ENCODE results near the gene AARS2.
"Not testable (repeated sequence)": the region's sequence is repeated elsewhere in the genome, so short reads cannot be mapped to it uniquely, and the experiment has no call there.

The AARS2 gene

GRCh38 chr6:44329858-44330257 lies 16.7 kb upstream of the AARS2 start:
- no peak for DNase-seq (ENCODE audit: low read depth)

GRCh38 chr6:44328203-44328602 lies 15.1 kb upstream of the AARS2 start:
- DNase-seq (ENCODE audit: low read depth) = not testable (repeated sequence)

DNA sequence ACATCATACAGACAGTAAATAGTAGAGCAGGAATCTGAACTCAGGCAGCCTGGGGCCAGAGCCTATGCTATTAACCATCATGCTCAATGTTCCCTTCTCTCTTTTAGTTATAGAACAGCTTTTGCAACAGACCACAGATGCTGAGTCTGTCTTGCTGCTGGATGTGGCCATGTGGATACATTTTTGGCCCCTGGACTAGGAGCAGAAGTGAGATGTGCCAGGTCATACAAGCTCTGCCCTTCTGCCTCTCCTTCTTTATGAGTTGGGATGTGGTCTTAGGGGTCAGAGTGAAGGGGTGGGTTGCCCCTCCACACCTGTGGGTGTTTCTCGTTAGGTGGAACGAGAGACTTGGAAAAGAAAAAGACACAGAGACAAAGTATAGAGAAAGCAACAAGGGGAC lies 14.6 kb upstream of the AARS2 start:
- DNase-seq (ENCODE audit: low read depth) = no peak

- DNase-seq (ENCODE audit: low read depth) = no peak
Observed at GRCh38 chr6:44327096-44327495, 13.9 kb upstream of the AARS2 start.

GRCh38 chr6:44321210-44321609 lies 8.1 kb upstream of the AARS2 start:
- DNase-seq (ENCODE audit: low read depth) = no peak

DNA sequence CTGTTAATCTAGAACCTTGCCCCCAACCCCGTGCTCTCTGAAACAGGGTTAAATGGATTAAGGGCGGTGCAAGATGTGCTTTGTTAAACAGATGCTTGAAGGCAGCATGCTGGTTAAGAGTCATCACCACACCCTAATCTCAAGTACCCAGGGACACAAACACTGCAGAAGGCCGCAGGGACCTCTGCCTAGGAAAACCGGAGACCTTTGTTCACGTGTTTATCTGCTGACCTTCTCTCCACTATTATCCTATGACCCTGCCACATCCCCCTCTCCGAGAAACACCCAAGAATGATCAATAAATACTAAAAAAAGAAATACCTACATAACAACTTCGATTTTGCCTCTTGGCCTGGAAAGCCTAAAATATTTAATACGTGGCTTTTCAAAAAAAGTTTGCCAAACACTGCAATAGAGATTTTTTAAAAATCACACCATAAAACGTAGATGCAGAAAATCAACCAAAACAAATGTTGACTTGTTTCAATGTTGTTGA lies 4.0 kb upstream of the AARS2 start:
- not testable (repeated sequence) for DNase-seq (ENCODE audit: low read depth)

- no peak for DNase-seq (ENCODE audit: low read depth)
Observed at GRCh38 chr6:44316481-44316880, 3.3 kb upstream of the AARS2 start.

DNA sequence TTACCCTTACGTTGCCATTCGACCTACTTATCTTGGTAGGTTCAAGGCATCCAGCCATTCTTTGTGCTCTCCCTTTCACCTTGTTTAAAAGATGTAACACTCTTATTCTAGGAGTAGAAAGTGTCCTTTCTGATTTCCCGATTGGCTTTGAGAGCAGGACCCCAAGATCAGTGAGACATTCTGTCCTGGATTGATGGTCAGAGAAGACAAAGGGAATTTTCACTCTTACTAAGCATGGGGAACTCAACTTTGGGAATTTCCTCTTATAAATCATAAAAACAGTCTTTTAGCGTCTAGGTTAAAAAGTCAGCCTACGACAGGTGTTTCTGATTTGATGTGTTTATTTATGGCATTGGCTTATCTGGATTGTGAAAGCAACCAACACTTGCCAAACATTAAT lies 2.8 kb upstream of the AARS2 start:
- DNase-seq (ENCODE audit: low read depth) = no peak

DNA sequence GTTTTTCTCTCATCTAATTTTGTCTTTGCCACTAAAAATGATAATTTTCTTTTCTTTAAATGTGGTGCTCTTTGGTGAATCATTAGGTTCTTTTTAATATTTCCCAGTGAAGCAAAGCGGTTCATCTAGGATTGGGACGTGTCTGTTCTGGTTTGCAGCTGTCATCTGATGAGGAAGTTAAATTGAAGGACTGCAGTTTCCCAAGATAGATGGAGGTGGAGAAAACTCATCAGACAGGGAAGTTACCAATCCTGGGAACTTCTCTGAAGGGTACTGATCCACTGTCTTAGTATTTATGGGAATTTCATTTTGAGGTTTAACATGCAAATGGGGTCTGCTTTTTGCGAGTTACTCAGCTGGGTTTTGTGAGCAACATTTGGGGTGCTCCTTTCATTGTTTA lies 2.4 kb upstream of the AARS2 start:
- no peak for DNase-seq (ENCODE audit: low read depth)

- not testable (repeated sequence) for DNase-seq (ENCODE audit: low read depth)
Observed at GRCh38 chr6:44314657-44315056, 1.5 kb upstream of the AARS2 start.

GRCh38 chr6:44311767-44312166 lies 1.4 kb downstream of the AARS2 start:
- no peak for DNase-seq (ENCODE audit: low read depth)

DNA sequence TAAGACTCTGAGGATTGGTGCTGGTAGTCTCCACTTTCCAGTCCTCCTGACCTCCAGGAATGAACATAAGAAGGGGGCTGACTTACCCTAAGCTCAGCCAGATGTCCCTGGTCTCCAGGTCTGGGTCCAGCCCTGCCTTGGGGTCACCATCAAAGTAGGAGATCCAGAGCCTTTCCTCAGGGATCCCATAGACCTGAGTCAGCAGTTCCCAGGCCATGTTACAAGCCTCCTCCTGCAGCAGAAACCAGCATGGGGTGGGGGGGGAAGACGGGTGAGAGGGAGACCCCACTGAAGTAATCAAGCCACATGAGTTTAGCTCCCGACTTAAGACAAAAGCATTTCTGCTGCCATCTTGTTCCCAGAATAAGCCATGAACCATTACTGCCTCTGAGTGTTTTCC lies 1.8 kb downstream of the AARS2 start:
- DNase-seq (ENCODE audit: low read depth) = no peak

- no peak for DNase-seq (ENCODE audit: low read depth)
Observed at GRCh38 chr6:44310241-44310640, 2.9 kb downstream of the AARS2 start.

DNA sequence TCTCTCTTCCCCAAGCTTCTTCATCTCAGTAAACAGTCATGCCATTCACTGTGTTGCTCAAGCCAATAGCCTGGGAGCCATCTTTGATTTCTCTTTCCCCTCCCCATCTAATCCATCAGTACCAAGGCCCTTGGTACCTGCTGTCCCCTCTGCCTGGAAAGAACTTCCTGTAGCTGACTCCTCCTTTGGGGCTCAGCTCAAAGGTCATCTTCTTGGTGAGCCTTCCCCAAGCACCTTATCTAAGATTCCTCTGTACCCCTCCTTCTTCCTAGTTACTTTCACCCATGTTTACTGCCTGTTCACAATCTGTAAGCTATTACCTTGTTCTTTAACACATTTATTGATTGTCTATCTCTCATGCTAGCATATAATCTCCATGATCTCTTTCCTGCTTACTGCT lies 3.5 kb downstream of the AARS2 start:
- no peak for DNase-seq (ENCODE audit: low read depth)

DNA sequence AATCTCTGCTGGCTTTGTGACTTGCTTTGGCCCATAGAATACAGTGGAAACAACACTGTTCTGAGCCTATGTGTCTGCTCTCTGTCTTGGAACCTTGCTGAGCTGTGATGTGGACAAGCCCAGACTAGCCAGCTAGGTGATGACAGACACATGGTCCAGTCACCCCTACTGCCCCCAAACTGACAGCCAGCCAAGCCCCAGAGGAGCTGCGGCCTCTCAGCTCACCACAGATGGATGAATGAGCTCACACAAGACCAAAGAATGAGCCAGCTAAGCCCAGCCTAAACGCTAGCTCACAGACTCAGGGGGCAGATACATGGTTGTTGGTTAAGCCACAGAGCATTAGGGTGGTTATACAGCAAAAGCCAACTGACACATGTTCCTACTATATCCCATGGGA lies 4.1 kb downstream of the AARS2 start:
- DNase-seq (ENCODE audit: low read depth) = no peak

DNA sequence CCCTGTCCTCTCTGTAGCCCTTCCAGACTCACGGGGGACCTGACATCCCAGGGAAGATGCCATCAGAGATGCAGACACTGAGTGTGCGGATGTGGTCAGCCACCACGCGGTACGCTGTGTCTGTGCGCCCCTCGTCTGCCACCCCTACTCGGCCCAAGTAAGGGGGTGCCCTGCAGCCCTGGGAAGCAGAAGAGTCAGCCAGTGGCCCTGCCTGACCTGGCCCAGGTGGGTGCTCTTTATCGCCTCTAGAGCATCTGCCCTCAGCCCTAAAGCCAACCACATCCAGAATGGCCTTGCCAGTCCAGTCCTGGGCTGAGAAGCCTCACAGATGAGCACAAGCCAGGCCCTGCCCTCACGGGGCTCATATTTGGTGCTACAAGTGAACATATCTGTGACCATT lies 5.9 kb downstream of the AARS2 start:
- no peak for DNase-seq (ENCODE audit: low read depth)

GRCh38 chr6:44306710-44307109 lies 6.4 kb downstream of the AARS2 start:
- DNase-seq (ENCODE audit: low read depth) = no peak

DNA sequence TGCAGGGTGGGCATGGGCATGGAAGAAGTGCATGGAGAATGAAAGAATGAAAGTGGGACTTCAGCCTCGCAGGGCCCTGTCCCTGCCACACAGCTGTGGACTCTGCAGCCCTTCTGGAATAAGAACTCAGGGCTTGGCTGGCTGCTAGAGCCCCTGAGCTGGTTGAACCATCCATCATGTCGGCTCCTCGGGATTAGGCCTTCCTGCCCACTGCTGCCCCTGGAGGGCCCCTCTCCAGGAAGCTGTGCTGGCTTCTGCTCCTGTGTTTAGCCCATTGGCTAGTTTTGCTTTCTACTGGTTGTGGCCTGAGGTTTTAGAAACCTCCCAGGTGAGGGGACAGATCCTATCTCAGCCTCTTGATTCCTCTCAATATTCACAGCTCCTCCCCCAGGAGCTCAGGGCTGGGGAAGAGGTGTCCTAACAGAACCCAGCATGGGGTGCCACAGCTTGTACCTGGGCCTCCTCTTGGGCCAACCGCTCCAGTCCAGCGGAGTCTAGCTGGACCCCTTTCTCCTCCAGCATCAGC lies 7.9 kb downstream of the AARS2 start:
- no peak for DNase-seq (ENCODE audit: low read depth)

DNA sequence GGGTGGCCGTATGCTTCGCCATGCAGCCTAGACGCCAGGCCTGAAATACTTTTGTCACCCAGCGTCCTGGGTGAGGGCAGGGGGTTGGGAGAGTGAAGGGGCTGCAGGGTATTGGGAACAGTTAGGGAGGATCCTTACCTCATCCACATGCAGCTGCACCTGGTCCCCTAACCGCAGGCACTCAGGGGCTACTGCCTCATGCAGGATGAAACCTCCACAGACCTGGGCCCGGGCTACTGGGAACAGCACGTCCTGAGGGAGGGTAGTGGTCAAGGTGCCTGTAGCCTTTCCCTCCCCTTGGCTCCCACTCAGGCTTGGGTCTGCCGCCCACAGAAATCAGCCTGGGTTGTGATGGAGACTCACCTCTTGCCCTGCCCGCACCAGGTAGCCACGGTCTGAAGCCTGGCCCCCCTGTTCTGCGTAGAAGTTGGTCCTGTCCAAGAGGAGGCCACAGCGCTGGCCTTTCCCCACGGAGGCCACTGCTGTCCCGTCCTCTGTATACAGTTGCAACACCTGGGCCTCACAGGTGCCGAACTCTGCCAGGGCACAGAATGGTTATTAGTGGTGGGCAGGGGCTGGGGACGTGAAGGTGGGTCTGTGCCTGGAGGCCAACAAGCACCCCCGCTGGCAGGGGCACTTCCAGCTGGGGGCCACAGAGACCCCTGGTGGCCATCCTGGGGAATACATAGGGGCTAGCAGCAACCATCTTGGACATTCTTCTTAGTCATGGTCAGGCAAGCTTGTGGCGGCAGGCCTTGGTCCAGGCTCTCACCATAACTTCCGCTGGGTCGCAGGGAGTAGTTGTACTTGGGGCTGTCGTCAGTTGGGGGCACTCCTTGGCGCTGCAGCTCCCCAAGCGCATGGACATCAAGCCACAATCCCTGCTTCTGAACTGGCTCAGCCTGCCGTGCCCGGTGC lies 8.6 kb downstream of the AARS2 start:
- DNase-seq (ENCODE audit: low read depth) = peak; percentile 32

- DNase-seq (ENCODE audit: low read depth) = no peak
Observed at GRCh38 chr6:44303842-44304241, 9.3 kb downstream of the AARS2 start.

- DNase-seq (ENCODE audit: low read depth) = no peak
Observed at GRCh38 chr6:44302856-44303255, 10.3 kb downstream of the AARS2 start.

- no peak for DNase-seq (ENCODE audit: low read depth)
Observed at GRCh38 chr6:44301782-44302564, 11.2 kb downstream of the AARS2 start.

GRCh38 chr6:44301106-44301505 lies 12.0 kb downstream of the AARS2 start:
- no peak for DNase-seq (ENCODE audit: low read depth)
